M059J (cell line): ENCODE data around the gene RNF213. TPM values are rescaled to one million over a fixed set of nuclear protein-coding genes. Genes with fewer than 3 reads are reported as not detected.
"Not testable (repeated sequence)": the region's sequence is repeated elsewhere in the genome, so short reads cannot be mapped to it uniquely, and the experiment has no call there.

Experiments
- DNase-seq: peaks from one replicate; pipeline ENCODE4 v3.0.0-alpha.2; 2012; ENCODE audit warnings: low read depth
- total RNA-seq: library from RNA; depleted of rRNA; stranded (reverse); fragments of >200 nt; shearing (Covaris generic); gene quantifications from 2 replicates; pipeline ENCODE4 v1.2.3, GENCODE V29; 2014

RNF213 gene
- total RNA-seq, 1 experiment from 2014 or later, result 66.4 TPM

DNA sequence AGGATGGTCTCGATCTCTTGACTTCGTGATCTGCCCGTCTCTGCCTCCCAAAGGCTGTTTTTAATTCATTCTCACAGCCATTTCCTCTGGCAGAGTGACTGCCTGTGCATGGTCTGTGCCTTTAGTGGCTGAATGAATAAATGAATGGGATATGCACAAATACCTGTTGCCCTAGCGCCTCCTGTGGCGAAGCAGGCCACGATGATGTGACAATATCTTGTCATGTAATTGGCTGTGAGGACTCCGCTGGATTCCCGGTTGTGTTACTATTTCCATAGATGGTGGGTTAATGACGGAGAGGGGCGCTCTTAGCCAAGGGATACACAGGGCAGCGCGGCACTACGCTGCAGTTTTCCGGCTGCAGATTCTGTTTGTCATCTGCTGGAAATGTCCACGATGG is 127.5 kb downstream of the RNF213 start:
- DNase-seq, result no peak

DNA sequence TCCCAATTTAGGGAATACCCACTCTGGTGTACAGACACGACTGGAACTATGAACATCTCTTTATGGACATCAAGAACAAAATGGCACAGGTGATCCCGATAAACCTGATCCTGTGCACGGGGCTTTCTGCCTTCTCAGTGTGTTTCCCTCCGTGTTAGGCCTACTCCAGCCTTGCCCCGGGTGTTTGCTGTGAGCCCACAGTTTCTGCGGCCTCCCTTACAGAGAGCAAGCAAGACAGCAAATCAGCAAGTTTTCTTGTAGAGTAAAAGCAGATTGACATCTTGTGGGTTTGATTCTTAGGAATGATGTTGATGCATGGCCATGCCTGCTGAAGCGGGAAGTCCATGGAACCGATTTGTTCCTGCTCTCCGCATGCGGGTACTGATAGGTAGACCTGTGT is 127.9 kb downstream of the RNF213 start:
- no peak for DNase-seq

DNA sequence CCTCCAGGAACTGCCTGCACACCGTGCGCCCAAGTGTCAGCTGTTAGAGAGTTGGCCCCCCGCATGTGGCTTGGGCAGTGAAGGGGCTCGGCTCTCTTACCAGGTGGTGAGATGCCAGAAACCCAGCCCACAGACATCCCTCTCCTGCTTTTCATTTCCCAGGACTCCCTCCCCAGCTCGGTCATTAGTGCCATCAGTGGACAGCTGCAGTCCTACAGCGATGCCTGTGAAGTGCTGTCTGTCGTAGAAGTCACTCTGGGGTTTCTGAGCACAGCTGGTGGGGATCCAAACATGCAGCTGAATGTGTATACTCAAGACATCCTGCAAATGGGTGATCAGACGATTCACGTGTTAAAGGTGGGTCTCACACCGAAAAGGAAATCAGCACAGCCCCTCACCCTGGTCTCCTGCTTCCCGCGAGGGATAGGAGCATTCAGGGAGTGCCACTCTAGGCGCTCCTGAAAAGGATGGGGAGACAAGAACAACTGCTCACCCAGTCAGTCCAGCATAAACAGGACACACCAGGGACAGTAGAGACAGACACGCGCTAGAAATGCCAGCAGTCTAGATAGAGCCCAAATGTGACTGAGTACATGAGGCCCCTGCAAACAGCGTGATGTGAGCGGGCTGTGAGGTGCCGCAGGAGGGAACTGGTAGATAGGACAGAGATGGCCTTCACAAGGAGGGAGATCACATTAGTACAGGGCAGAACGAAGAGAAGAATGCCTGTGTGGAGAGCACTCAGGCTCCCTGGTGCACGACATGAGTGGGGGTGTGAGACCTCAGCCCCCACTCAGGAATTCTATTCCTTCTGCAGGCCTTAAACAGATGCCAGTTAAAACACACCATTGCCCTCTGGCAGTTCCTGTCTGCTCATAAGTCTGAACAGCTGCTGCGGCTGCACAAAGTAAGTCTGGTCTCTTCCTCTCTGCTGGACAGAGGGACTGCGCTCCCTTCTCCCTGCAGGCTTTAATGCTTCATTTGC is 128.7 kb downstream of the RNF213 start:
- no peak for DNase-seq

DNA sequence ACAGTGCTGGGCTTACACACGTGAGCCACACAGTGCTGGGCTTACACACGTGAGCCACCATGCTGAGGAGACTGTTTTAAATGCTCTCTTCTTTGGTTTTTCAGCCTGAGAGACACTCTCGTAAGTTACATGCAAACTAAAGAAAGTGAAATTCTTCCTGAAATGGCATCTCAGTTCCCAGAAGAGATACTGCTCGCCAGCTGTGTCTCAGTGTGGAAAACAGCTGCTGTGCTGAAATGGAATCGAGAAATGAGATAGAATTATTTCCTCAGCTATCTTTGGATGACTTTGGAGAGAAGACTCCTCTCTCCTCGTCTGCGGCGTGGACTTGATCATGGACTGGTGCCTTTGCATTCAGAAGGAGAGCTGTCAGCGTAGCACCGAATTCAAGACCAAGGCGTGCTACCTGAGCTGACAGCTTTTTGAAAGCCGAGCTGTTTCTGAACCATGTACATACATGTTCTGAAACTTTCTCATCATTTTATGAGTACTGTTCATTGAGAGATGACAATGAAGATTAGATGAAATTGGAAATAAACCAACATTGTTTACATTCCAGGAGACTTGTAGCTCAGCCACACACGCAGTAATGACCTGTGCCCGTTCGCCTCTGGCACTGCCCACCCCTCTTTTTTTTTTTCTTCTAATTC is 132.7 kb downstream of the RNF213 start:
- DNase-seq, result no peak

DNA sequence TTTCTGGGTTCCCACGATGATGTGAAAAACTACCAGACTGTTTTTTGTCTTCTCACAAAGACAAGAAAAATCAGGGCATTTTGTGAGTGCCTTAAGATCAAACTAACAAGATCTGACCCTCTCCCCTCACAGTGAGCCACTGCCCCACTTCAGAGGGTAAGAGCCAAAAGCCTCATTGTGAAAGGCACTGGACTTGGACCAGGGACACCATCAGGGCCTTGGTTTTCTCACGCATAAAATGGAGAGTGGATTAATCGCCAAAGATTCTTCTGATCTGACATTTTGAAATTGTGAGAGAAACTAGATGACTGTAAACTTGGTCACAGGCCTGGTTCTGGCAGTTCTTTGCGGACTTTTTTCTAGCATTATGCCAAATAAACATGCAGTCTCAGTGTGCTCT is 133.3 kb downstream of the RNF213 start:
- DNase-seq, result no peak

DNA sequence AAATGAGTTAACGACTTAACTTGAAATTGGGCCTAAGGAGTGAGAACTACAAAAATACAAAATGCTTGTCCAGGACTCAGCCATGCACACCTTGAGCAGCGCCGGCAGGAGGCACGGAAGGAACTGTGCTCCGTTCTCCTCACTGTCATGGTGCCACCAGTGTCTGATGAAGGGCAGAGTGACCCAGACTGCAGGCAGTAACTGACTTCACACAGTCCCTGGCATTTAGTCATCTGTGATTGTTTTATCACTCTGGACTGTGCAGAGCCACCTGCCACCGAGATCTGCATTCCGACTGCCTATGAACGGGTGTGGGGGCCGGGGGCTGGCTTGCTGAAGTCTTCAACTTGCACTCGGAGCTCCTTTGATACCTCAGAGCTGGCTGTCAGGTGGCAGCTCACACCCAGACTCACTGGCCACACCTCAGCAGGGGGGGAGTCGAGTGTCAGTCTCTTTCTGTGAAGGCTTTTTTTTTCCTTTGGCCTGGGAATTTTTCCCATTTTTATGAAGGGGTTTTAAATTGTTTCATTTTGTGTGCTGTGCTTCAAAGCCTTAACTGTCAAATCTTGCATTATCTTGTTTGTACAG is 134.1 kb downstream of the RNF213 start:
- no peak for DNase-seq

DNA sequence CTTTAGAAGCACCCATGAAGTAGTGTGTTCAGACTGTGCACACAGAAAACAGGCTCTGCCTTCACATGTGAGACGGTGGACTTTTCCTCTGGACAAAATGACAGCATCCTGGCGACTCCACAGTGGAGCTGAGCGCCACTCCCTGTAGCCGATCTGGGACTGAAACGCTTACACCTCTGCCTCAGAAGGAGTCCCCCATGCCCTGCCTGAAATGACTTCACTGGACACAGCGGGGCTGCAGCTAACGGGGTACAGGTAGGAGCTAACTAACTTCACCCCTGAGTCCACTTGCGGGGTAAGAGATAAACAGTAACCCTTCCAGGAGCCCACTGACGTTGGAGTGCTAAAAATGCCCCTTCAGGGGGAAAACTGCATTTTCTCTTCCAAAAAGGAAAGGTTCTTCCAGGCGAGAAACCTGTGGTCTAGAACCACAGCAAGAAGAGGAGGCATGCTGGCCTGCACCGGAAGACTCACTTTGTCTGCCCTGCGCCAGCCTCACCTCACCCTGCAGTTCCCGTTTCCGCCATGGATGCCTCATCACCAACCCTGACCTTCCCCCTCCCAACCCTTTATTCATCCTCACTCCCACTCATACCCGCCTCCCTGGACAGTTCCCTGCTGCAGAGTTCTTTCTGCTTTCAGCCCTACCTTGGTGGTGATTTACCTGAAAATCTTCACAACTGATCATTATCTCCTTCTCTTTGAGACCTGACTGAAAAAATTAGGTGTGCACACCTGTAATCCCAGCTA is 134.9 kb downstream of the RNF213 start:
- DNase-seq, result peak; percentile 11

DNA sequence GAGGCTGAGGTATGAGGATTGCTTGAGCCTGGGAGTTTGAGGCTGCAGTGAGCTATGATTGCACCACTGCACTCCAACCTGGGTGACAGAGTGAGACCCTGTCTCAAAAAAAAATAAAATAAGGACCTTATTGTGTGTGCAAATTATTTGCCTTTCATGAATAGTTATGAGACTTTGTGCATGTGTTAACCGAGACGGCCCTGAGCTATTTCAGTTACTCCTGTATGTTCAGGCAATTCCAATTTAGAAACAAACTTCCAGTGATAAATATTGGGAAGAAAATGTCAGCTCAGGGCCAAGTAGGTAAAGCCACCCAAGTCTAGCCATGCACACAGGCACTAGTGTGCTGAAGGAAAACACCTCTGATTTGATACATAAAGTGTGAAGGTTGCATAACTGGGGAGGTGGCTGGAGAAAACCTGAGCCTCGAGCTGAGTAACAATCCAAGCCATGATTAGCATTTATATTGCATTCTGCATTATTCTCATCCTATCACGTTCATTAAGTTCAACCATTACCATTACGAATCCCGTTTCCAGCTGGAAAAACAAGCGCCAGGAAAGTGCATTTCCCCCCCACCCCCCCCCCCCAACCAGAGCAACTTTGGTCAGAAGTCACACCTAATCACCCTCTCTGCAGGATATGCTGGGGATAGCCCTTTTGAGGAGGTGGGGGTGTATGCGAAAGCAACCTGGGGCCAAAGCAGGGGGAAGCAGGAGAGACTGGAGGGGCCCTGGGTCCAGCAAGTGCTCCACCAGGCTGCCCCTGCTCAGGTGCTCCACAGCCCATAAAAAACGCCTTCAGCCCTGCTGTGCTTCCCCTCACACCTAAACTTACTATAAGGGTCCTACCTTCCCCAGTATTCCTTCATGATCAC is 135.7 kb downstream of the RNF213 start:
- no peak for DNase-seq

DNA sequence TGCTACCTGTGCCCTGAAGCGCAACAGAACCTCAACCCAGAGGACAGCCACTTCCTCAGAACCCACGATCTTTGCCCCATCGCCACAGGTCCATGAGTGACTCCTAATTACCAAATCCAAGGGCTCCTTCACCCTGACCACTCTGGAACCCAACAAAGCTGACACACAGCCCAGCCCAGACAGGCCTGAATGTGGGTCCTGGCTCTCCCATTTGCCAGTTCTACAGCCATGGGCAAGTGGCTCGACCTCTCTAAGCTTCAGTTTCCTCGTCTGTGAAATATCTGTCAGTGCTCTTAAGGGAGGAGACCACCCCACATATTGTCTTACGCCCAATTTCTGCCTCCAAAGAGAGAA is 136.4 kb downstream of the RNF213 start:
- DNase-seq, result no peak

DNA sequence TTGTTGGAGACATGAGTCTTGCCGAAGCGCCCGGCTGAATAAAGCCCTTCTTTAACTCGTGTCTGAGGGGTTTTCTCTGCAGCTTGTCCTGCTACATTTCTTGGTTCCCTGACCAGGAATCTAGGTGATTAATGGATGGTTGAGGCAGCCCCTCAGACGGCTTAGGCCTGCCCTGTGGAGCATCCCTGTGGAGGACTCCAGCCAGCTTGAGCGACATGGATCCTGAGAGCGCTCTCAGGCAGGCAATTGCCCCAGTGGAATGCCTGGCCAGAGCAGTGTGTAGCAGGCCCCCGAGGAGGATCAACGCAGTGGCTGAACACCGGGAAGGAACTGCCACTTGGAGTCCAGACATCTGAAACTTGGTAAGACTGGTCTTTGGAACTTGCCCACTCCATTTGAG is 137.0 kb downstream of the RNF213 start:
- no peak for DNase-seq

DNA sequence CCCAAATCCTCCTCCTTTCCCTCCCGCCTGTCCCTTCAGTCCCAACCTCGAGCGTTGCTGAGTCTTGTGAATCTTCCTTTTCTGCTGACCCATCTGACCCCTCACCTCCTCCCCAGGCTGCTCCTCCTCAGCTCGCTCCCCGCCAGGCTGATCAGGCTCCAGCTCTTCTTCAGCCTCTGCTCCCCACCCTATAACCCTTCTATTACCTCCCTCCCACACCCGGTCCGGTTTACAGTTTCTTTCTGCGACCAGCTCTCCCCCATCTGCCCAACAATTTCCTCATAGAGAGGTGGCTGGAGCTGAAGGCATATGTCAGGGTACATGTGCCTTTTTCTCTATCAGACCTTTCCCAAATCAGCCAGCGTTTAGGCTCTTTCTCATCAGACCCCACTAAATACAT is 140.4 kb downstream of the RNF213 start:
- not testable (repeated sequence) for DNase-seq

DNA sequence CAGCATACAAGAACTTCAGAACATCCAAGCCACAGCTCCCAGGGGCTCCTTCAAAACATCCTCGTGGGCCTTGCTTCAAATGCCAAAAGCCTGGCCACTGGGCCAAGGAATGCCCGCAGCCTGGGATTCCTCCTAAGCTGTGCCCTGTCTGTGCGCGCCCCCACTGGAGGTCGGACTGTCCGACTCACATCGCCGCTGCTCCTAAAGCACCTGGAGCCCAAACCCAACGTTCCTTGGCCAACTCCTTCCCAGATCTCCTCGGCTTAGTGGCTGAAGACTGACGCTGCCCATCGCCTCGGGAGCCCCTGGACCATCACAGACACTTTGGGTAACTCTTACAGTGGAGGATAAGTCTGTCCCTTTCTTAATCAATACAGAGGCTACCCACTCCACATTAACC is 141.4 kb downstream of the RNF213 start:
- DNase-seq, result not testable (repeated sequence)

DNA sequence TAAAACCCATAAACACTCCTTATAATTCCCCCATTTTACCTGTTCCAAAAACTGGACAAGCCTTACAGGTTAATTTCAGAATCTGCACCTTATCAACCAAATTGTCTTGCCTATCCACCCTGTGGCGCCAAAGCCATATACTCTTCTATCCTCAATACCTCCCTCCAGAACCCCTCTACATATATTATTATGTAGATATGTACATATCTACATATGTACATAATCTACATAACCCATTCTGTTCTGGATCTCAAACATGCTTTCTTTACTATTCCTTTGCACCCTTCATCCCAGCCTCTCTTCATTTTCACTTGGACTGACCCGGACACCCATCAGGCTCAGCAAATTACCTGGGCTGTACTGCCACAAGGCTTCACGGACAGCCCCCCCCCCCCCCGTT is 142.3 kb downstream of the RNF213 start:
- DNase-seq, result no peak

DNA sequence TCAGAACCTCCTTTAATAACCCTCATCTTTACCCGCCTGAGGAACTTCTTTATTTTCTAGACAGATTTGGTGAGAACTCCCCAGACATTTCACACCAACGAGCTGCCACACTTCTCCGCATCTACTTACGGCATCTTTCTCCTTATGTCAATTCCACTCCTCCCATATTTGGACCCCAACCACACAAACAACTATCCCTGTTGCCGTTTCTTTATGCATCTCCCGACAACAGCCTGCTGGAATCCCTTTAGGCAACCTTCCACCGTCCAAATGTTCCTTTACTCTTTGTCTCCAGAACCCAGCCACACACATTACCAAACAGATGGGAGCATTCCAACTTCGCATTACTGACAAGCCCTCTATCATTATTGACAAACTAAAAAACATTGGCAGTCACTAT is 145.5 kb downstream of the RNF213 start:
- no peak for DNase-seq

DNA sequence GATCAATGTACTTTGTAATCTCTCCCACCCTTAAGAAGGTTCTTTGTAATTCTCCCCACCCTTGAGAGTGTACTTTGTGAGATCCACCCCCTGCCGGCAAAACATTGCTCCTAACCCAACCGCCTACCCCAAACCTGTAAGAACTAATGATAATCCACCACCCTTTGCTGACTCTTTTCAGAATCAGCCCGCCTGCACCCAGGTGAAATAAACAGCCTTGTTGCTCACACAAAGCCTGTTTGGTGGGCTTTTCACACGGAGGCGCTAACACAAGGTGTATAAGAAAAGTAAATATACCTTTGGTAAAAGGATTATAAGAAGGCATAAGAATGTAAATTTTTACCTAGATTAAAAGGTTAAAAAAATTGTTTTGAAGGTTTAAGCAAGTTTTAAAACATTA is 147.3 kb downstream of the RNF213 start:
- not testable (repeated sequence) for DNase-seq

DNA sequence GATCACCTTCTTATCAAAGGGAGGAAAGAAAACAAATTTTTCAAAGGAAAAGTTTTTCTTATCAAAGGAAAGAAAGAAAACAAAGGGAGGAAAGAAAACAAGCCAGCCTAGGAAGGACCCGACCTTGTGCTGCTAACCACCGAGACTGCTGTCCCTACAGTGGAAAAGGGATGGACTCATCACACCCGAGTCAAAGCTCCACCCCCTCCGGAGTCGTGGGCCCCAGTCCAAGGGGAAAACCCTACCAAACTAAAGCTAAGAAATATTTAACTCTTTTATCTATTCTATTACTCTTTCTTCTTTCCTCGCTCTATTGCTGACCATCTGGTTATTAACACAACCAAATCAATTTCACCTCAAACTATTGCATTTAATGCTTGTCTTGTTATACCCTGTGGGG is 148.2 kb downstream of the RNF213 start:
- no peak for DNase-seq

DNA sequence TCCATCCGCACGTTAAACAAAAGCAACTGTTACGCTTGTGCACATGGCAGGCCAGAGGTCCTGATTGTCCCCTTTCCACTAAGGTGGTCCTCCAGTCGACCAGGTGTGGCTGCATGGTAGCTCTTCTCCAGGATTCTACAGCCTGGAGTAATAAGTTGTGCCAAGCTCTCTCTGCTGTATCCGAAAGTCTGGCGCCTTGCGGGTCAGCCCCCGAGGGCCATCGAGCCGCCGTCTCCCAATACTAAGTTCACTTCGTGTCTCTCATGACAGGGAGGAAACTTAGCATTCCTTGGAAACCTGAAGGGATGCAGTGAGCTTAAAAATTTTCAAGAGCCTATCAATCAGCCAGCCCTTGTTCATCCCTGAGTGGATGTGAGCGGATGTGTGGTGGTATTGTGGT is 149.0 kb downstream of the RNF213 start:
- DNase-seq, result no peak

DNA sequence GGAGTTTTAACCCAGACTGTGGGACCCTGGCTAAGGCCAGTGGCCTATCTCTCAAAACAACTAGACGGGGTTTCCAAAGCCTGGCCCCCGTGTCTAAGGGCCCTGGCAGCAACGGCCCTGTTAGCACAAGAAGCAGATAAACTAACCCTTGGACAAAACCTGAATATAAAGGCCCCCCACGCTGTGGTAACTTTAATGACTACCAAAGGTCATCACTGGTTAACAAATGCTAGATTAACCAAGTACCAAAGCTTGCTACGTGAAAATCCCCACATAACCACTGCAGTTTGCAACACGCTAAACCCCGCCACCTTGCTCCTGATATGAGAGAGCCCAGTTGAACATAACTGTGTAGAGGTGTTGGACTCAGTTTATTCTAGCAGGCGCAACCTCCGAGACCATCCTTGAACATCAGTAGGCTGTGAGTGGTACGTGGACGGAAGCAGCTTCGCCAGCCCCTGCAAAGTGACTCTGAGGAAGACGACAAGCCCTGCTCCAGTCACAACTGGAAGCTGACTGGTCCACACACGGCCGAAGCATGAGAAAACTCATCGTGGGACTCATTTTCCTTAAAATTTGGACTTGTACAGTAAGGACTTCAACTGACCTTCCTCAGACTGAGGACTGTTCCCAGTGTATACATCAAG is 149.9 kb downstream of the RNF213 start:
- not testable (repeated sequence) for DNase-seq

DNA sequence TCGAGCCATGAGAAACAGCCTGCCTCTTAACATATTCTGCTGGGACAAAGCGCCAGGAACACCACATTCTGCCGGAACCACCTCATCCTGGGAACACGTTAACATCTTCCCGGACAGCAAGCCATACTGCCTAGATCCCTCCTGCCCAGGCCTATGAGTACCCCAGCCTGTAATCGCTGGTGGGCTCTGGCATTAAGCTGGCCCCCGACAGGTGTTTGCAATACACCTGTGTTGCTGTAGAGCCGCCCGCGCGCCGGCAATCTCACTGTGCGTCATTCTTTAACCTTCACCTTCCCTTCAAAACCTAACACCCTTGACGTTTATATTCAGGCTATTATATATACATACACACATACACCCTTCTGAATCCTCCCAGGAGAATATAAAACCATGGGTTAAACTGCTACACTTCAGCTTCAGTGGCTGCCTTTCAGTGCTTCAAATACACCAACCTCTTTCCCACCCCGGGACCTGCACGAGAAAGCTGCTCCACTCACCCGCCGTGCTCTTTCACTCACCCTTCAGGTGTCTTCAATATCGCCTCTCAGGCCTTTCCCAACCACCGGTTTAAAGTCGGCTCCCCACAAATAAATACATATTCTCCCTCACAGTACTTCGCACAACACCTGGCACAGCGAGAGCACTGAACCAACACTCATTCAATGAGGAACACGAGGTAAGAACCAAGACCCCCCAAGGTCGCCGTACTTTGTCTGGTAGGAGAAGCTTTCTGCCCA is 153.3 kb downstream of the RNF213 start:
- DNase-seq, result no peak

DNA sequence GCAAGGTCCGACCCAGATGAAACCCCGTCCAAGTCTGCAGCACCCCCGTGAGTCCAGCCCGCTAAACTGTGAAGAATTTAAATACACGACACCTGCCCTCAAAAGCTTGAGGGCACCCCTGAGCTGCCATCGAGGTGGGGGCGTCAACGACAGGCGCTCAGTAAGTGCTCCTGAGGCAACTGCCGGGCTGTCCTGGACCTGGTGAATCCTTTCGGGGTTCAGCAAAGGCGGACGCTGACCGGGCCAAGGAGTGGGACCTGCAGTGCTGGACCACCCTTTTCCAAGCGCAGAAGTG is 153.8 kb downstream of the RNF213 start:
- peak; percentile 24 for DNase-seq
